Measurements from ENCODE around the gene ZCCHC8.

DNA sequence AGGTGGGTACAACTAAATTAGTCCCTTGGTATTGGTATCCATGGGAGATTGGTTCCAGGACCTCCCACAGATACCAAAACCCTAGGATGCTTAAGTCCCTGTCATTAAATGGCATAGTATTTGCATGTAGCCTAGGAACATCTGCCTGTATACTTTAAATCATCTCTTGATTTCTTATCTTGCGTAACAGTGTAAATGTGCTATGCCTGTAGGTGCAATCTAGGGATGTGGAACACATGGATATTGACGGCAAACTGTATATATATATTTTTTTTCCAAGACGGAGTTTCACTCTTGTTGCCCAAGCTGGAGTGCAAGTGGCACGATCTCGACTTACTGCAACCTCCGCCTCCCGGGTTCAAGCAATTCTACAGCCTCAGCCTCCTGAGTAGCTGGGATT is 27.9 kb upstream of the ZCCHC8 start:
- no peak for TF ChIP-seq EZH2 (IDR thresholded peaks at IDR 0.05; ENCODE audit: low read length)
- TF ChIP-seq, protein P1, sequence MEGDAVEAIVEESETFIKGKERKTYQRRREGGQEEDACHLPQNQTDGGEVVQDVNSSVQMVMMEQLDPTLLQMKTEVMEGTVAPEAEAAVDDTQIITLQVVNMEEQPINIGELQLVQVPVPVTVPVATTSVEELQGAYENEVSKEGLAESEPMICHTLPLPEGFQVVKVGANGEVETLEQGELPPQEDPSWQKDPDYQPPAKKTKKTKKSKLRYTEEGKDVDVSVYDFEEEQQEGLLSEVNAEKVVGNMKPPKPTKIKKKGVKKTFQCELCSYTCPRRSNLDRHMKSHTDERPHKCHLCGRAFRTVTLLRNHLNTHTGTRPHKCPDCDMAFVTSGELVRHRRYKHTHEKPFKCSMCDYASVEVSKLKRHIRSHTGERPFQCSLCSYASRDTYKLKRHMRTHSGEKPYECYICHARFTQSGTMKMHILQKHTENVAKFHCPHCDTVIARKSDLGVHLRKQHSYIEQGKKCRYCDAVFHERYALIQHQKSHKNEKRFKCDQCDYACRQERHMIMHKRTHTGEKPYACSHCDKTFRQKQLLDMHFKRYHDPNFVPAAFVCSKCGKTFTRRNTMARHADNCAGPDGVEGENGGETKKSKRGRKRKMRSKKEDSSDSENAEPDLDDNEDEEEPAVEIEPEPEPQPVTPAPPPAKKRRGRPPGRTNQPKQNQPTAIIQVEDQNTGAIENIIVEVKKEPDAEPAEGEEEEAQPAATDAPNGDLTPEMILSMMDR (optimal IDR thresholded peaks at IDR 0.05 in 1 of 3, IDR thresholded peaks at IDR 0.05 in 1 of 3, conservative IDR thresholded peaks at IDR 0.05 in 1 of 3; ENCODE audit: extremely low read depth in 1 of 3, insufficient read depth in 2 of 3, low read length in 3 of 3), result no peak
